OCI-LY3 (cell line): Measurements from ENCODE around the gene RAB20.

ENCODE experiments used
- H2AFZ ChIP-seq: fragments of 200-600, 300-600 bp; shearing (Covaris generic); 2 replicates; pipeline ENCODE4 v1.6.0; 2014; ENCODE audit warnings: antibody characterized with exemption, low read depth, low read length
- H3K27ac ChIP-seq: fragments of 200-600, 300-600 bp; sonication (generic); 2 replicates; pipeline ENCODE4 v1.5.1; 2014; ENCODE audit warnings: mild to moderate bottlenecking, low read length, moderate library complexity, mixed read lengths
- H3K27me3 ChIP-seq: fragments of 200-600, 300-600 bp; sonication (generic); 2 replicates; pipeline ENCODE4 v1.6.1; 2014; ENCODE audit warnings: low read depth, low read length, mixed read lengths
- H3K36me3 ChIP-seq: fragments of 200-600, 300-600 bp; sonication (generic); replicated peaks from 2 replicates; pipeline ENCODE3; 2014; ENCODE audit warnings: low read depth, low read length, mixed read lengths
- H3K4me1 ChIP-seq: fragments of 300-600, 200-600 bp; sonication (generic); 2 replicates; pipeline ENCODE4 v1.6.1; 2014; ENCODE audit warnings: low read length, mixed read lengths
- H3K4me2 ChIP-seq: fragments of 200-600, 300-600 bp; sonication (generic); 2 replicates; pipeline ENCODE4 v1.6.1; 2014; ENCODE audit warnings: low read length, mixed read lengths
- H3K4me3 ChIP-seq: fragments of 300-600, 200-600 bp; sonication (generic); 2 replicates; pipeline ENCODE4 v1.5.1; 2014; ENCODE audit warnings: antibody characterized with exemption, mild to moderate bottlenecking, low read length, moderate library complexity
- H3K79me2 ChIP-seq: fragments of 300-600, 200-600 bp; shearing (Covaris generic); 2 replicates; pipeline ENCODE4 v1.6.1; 2014; ENCODE audit warnings: mild to moderate bottlenecking, low read length, mixed read lengths
- H3K9ac ChIP-seq: fragments of 300-600, 200-600 bp; shearing (Covaris generic); 2 replicates; pipeline ENCODE4 v1.6.0; 2014; ENCODE audit warnings: mild to moderate bottlenecking, low read length, moderate library complexity
- H3K9me3 ChIP-seq: fragments of 200-600, 300-600 bp; shearing (Covaris generic); 2 replicates; pipeline ENCODE4 v1.6.1; 2014; ENCODE audit warnings: low read length, mixed read lengths; ENCODE audit not compliant: insufficient read depth
- H4K20me1 ChIP-seq: fragments of 200-600, 300-600 bp; sonication (generic); 2 replicates; pipeline ENCODE4 v1.6.1; 2016; ENCODE audit warnings: low read length, mixed read lengths; ENCODE audit not compliant: insufficient read depth
- EZH2phosphoT487 ChIP-seq: fragments of 200-600 bp; shearing (Covaris generic); IDR thresholded peaks from 2 replicates; pipeline ENCODE4 v1.6.1; 2018; ENCODE audit warnings: antibody characterized with exemption, mixed run types, low read depth
- TF ChIP-seq, protein P1 (sequence below): fragments of 200-600, 300-600 bp; sonication (generic); IDR thresholded peaks from 2 replicates; pipeline ENCODE4 v1.5.1; 2014; ENCODE audit warnings: antibody characterized with exemption, low read length, low read depth

Gene RAB20

DNA sequence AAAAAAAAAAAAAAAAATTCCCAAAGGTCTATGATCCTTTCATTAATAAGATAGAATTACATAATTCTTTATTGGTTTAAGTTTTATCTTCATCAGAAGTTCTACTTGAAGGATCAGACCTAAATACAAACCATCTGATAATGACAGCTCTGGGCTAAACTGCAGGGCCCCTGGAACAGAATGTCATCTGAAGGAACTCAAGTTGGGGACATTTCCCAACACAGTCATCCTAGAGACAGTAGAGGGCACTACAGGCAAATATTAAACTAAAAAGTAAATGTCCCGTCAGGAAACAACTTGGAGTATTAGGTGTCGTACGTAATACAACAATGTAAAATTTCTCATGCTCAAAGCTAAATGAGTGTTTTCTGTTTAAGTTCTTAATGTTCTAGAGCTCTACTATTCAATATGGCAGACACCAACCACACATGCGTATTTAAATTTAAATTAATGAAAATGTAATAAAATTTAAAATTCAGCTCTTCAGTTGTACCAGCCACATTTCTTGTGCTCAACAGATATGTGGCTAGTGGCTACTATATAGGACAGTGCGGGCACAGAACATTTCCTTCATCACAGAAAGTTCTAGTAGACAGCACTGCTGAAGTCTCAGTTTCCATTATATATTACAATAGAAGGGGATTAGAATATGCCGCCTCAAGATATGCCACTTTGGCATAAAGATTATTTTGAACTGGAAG is 32.1 kb upstream of the RAB20 start:
- TF ChIP-seq, protein P1, sequence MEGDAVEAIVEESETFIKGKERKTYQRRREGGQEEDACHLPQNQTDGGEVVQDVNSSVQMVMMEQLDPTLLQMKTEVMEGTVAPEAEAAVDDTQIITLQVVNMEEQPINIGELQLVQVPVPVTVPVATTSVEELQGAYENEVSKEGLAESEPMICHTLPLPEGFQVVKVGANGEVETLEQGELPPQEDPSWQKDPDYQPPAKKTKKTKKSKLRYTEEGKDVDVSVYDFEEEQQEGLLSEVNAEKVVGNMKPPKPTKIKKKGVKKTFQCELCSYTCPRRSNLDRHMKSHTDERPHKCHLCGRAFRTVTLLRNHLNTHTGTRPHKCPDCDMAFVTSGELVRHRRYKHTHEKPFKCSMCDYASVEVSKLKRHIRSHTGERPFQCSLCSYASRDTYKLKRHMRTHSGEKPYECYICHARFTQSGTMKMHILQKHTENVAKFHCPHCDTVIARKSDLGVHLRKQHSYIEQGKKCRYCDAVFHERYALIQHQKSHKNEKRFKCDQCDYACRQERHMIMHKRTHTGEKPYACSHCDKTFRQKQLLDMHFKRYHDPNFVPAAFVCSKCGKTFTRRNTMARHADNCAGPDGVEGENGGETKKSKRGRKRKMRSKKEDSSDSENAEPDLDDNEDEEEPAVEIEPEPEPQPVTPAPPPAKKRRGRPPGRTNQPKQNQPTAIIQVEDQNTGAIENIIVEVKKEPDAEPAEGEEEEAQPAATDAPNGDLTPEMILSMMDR: peak; percentile 83
- TF ChIP-seq EZH2phosphoT487: no peak
- Histone ChIP-seq H3K4me2 (peak overlapping the region; percentile 27), H3K9me3 (no peaks in the 10 kb centered on the region), H3K4me3 (peak overlapping the region; percentile 38), H3K36me3 (no peaks in the 10 kb centered on the region), H2AFZ (no peak overlapping the region), H3K4me1 (peaks cover 7% of the 10 kb centered on the region), H4K20me1 (no peaks in the 10 kb centered on the region), H3K9ac (no peak overlapping the region), H3K27ac (no peak overlapping the region), H3K79me2 (no peaks in the 10 kb centered on the region), H3K27me3 (peaks cover 10% of the 10 kb centered on the region)

DNA sequence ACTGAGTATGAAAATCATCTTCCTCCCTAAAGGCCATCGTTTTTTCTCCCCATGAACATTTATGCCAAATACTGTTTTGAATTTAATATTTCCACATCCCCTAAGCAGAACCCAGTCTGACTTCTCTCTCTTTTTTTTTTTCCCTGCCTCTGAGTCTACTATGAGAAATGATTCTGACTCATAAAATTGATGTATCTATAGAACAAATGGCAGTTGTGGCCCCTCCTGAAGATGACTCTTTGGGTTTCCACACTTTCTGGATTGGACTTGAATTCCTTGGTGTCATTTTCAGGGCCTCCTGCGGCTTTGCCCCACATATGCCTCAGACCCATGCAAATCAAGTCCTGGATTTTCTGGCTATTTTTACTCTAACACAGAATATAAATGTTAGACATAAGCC is 31.1 kb upstream of the RAB20 start:
- no peak overlapping the region for H2AFZ ChIP-seq
- H3K36me3 ChIP-seq: no peaks in the 10 kb centered on the region
- peaks cover 14% of the 10 kb centered on the region for H3K27me3 ChIP-seq
- no peak overlapping the region for H3K4me2 ChIP-seq
- H3K4me1 ChIP-seq: peaks cover 7% of the 10 kb centered on the region
- no peak overlapping the region for H3K27ac ChIP-seq
- H3K9ac ChIP-seq: no peak overlapping the region
- no peaks in the 10 kb centered on the region for H3K79me2 ChIP-seq
- no peaks in the 10 kb centered on the region for H4K20me1 ChIP-seq
- no peak overlapping the region for H3K4me3 ChIP-seq
- TF ChIP-seq, protein P1: no peak
- TF ChIP-seq EZH2phosphoT487: no peak
- no peaks in the 10 kb centered on the region for H3K9me3 ChIP-seq

DNA sequence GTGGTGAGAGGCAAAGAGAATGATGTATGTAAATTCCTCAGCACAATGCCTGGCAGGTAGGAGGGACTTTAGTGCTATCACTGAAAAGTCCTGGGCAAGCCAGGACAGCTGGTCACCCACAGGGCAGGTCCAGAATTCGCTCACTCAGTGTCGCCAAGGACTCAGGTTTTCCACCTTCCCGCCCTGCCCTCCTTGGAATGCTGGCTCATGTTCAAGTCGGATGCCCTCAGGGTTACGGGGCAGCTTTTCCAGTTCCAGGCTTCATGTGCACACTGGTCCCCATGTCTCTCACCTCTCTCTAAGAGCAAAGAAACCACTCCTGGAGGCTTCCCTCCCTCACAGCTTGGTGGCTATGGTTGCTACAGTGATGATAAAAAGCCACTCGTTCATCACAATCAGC is 29.1 kb upstream of the RAB20 start:
- Histone ChIP-seq H3K4me3 (no peak overlapping the region), H3K4me1 (peaks cover 7% of the 10 kb centered on the region), H3K27me3 (peaks cover 14% of the 10 kb centered on the region), H3K27ac (no peak overlapping the region), H3K4me2 (no peak overlapping the region), H3K9ac (no peak overlapping the region), H3K36me3 (no peaks in the 10 kb centered on the region), H3K9me3 (no peaks in the 10 kb centered on the region), H3K79me2 (no peaks in the 10 kb centered on the region), H2AFZ (no peak overlapping the region), H4K20me1 (no peaks in the 10 kb centered on the region)
- no peak for TF ChIP-seq EZH2phosphoT487
- TF ChIP-seq, protein P1: no peak

DNA sequence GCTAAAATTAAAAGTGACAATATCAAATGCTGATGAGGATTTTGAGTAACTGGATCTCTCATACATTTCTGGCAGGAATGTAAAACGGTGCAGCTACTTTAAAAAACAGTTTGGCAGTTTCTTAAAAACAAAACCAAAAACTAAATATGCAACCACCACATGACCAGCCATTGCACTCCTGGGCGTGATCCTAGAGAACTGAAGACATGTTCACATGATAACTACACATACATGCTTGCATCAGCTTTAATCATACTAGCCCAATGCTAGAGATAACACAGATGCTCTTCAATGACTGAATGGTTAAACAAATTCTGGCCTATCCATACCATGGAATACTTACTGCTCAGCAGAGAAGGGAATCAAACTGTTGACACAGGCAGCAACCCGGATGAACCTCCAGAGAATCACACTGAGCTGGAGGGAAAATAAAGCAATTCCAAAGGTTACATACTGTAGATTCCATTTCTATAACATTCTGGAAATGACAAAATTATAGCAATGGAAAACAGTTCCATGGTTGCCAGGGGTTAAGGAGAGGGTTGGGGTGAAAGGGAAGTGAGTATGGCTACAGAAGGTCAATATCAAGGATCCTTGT is 28.4 kb upstream of the RAB20 start:
- Histone ChIP-seq H2AFZ (no peak overlapping the region), H4K20me1 (no peaks in the 10 kb centered on the region), H3K4me2 (no peak overlapping the region), H3K4me1 (peaks cover 7% of the 10 kb centered on the region), H3K9me3 (no peaks in the 10 kb centered on the region), H3K9ac (no peak overlapping the region), H3K27me3 (peaks cover 14% of the 10 kb centered on the region), H3K27ac (no peak overlapping the region), H3K36me3 (no peaks in the 10 kb centered on the region), H3K4me3 (no peak overlapping the region), H3K79me2 (no peaks in the 10 kb centered on the region)
- TF ChIP-seq, protein P1: no peak
- no peak for TF ChIP-seq EZH2phosphoT487
